Muscle of leg (tissue), 11 donors: Measurements from ENCODE around the gene RB1. TPM values are rescaled to one million over a fixed set of nuclear protein-coding genes. Genes with fewer than 3 reads are reported as not detected.
A peak's percentile ranks its signal among the peaks of the same experiment; 100 is the strongest.

Source experiments
- DNase-seq: peaks from one replicate; pipeline ENCODE4 v3.0.0; 2013
- H3K27ac ChIP-seq: one replicate; pipeline ENCODE4 v1.5.1; 2013; ENCODE audit warnings: mild to moderate bottlenecking, low read length, control low read depth
- H3K27me3 ChIP-seq: one replicate; pipeline ENCODE4 v1.6.1; 2013; ENCODE audit warnings: low read length; ENCODE audit not compliant: control insufficient read depth, insufficient read depth
- H3K36me3 ChIP-seq: one replicate; pipeline ENCODE4 v1.6.1; 2013; ENCODE audit warnings: low read length; ENCODE audit not compliant: control insufficient read depth, insufficient read depth
- H3K4me1 ChIP-seq: one replicate; pipeline ENCODE4 v1.6.1; 2013; ENCODE audit warnings: low read length; ENCODE audit not compliant: control insufficient read depth, insufficient read depth
- H3K4me3 ChIP-seq: one replicate; pipeline ENCODE4 v1.5.1; 2013; ENCODE audit warnings: low read length, control low read depth
- H3K9me3 ChIP-seq: replicated peaks from 2 replicates; pipeline ENCODE4 v1.6.1; 2013; ENCODE audit warnings: low read depth, low read length; ENCODE audit not compliant: control insufficient read depth
- WGBS: methylation state at CpG from one replicate; pipeline ENCODE4 v1.1.5; 2013; ENCODE audit warnings: missing lambda C conversion rate; ENCODE audit not compliant: insufficient coverage; 5-methylcytosine and 5-hydroxymethylcytosine counted together
- polyA plus RNA-seq, 8 donors: library from polyadenylated mRNA; unstranded; fragments of 120-200 nt; gene quantifications; one replicate each; pipeline versions ENCODE4 v1.2.1 to v1.2.3, GENCODE V29; 2013; ENCODE audit warnings: inconsistent platforms in 1 of 8, low replicate concordance in 1 of 8; ENCODE audit not compliant: insufficient read length in 8 of 8, insufficient read depth in 1 of 8
- total RNA-seq: library from RNA; stranded (reverse); fragments of 120-200 nt; gene quantifications from one replicate; pipeline ENCODE4 v1.2.4, GENCODE V29; 2013

RB1 gene
- total and polyA plus RNA-seq, 9 donors, result 45.0 to 60.3 (median 51.8) TPM

DNA sequence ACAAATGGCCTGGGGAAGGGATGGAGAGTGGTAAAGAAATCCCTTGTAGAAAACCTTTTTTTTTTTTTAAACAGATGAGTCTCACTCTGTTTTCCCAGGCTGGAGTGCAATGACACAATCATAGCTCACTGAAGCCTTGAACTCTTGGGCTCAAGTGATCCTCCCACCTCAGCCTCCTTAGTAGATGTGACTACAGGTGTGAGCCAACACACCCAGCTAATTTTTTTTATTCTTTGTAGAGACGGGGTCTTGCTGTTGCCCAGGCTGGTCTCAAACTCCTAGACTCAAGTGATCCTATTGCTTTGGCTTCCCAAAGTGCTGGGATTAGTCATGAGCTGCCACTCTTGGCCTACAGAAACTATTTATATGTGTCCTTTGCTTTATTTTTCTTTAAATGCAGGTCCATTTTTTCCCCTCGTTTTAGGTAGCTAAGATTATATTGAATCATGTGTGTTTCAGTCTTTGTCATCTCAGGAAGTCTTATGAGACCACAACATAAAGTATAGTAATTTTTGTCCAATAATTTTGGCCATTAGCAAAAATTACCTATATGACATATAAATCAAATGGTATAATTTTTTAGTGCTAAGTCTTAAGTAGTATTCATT lies 98.9 kb downstream of the RB1 start:
- DNase-seq, result no peak
- WGBS, result no CpG with 5 or more reads among the region's 2 CpGs
- Histone ChIP-seq H3K36me3 (peaks cover 12% of the 10 kb centered on the region), H3K4me1 (no peaks in the 10 kb centered on the region), H3K9me3 (no peaks in the 10 kb centered on the region), H3K27me3 (no peaks in the 10 kb centered on the region), H3K27ac (no peak overlapping the region), H3K4me3 (no peak overlapping the region)

GRCh38 chr13:48403151-48403631 lies 99.6 kb downstream of the RB1 start:
- no peaks in the 10 kb centered on the region for H3K9me3 ChIP-seq
- no peak overlapping the region for H3K4me3 ChIP-seq
- DNase-seq, result no peak
- WGBS, result no CpG with 5 or more reads among the region's 2 CpGs
- peaks cover 12% of the 10 kb centered on the region for H3K36me3 ChIP-seq
- H3K27me3 ChIP-seq, result no peaks in the 10 kb centered on the region
- peak overlapping the region; percentile 57 for H3K27ac ChIP-seq
- H3K4me1 ChIP-seq, result no peaks in the 10 kb centered on the region

GRCh38 chr13:48403913-48404312 lies 100.4 kb downstream of the RB1 start:
- Histone ChIP-seq H3K27ac (peak overlapping the region; percentile 37), H3K9me3 (no peaks in the 10 kb centered on the region), H3K27me3 (no peaks in the 10 kb centered on the region), H3K4me1 (no peaks in the 10 kb centered on the region), H3K4me3 (no peak overlapping the region), H3K36me3 (peaks cover 12% of the 10 kb centered on the region)
- WGBS, result no CpG with 5 or more reads among the region's 8 CpGs
- DNase-seq, result no peak

GRCh38 chr13:48404952-48405351 lies 101.4 kb downstream of the RB1 start:
- no peak for DNase-seq
- H3K27ac ChIP-seq, result no peak overlapping the region
- H3K36me3 ChIP-seq, result peaks cover 12% of the 10 kb centered on the region
- no peak overlapping the region for H3K4me3 ChIP-seq
- WGBS, result no CpG with 5 or more reads among the region's 1 CpG
- no peaks in the 10 kb centered on the region for H3K4me1 ChIP-seq
- no peaks in the 10 kb centered on the region for H3K27me3 ChIP-seq
- no peaks in the 10 kb centered on the region for H3K9me3 ChIP-seq

GRCh38 chr13:48405875-48406274 lies 102.3 kb downstream of the RB1 start:
- Histone ChIP-seq H3K4me1 (no peaks in the 10 kb centered on the region), H3K27ac (no peak overlapping the region), H3K4me3 (no peak overlapping the region)

GRCh38 chr13:48410199-48410598 lies 106.6 kb downstream of the RB1 start:
- WGBS, result no CpG with 5 or more reads among the region's 5 CpGs
- Histone ChIP-seq H3K4me1 (no peaks in the 10 kb centered on the region), H3K9me3 (no peaks in the 10 kb centered on the region), H3K36me3 (peaks cover 2% of the 10 kb centered on the region), H3K27me3 (no peaks in the 10 kb centered on the region), H3K4me3 (peak overlapping the region; percentile 24), H3K27ac (peak overlapping the region; percentile 45)
- no peak for DNase-seq

More at GRCh38 chr13:48405875-48406274, 102.3 kb downstream of the RB1 start:
- no peaks in the 10 kb centered on the region for H3K27me3 ChIP-seq
- no peaks in the 10 kb centered on the region for H3K9me3 ChIP-seq
- no peak for DNase-seq
- H3K36me3 ChIP-seq, result peaks cover 12% of the 10 kb centered on the region

DNA sequence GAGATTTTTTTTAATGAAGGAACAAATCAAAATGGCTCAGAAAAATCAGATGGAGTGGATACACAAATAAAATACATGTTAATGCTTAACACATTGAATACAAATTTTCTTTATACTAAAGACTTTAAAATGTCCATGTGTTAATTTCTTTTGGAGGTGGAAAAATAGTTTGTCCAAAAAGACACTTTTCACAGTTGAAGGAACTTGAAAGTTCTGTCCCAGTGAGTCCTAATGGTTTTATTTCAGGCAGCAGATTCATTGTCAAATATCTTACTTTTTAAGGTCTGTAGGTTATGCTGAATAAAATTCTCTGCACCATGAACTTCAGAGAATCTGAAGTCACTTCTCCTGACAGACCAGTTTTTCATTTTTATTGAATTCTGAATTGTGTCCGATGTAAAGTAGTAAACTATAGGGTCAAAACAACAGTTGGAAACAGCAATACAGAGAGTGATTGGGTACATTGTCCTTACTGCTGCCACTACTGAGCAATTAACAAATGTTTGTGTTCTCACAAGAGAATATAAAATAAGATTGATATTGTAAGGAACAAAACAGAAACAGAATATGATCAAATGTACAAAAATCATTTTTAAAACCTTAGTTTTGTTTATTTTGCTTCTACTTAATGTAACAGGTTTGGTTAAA lies 107.7 kb downstream of the RB1 start:
- H3K4me3 ChIP-seq, result peak overlapping the region; percentile 47
- peaks cover 6% of the 10 kb centered on the region for H3K36me3 ChIP-seq
- H3K4me1 ChIP-seq, result no peaks in the 10 kb centered on the region
- DNase-seq, result no peak
- peak overlapping the region; percentile 89 for H3K27ac ChIP-seq
- H3K9me3 ChIP-seq, result no peaks in the 10 kb centered on the region
- no peaks in the 10 kb centered on the region for H3K27me3 ChIP-seq
- WGBS, result no CpG with 5 or more reads among the region's 1 CpG

DNA sequence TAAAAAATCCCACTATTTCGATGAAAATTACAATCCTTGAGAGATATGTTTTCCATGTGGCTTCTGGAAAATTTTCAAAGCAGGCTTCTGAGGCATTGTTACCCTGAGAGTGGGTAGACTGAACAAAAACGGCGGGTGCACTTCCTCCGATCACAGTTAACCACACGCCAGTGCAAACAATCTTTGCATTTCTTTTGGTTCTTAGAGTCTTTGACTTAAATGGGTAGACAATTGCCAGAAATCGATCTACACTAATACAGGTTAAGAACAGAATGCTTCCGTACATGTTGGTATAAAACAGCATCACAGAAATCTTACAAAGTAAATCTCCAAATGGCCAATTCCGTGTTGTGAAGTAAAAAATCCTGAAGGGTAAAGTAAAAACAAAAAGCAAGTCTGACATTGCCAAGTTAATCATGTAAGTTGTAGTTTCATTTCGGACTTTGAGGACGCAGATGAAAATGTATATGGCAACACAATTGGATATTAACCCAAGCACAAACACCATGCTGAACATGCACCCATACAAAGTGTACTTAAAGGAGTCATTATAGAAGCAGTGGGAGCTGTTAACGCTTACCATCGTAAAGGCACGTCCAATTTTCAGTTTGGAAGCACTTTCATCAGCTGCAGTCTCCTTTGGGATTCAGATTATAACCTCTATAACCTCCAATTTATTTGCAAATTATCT lies 108.4 kb downstream of the RB1 start:
- H3K9me3 ChIP-seq, result no peaks in the 10 kb centered on the region
- no CpG with 5 or more reads among the region's 13 CpGs for WGBS
- peak overlapping the region; percentile 47 for H3K4me3 ChIP-seq
- H3K4me1 ChIP-seq, result no peaks in the 10 kb centered on the region
- peak; percentile 69 for DNase-seq
- no peaks in the 10 kb centered on the region for H3K27me3 ChIP-seq
- H3K36me3 ChIP-seq, result peaks cover 5% of the 10 kb centered on the region
- H3K27ac ChIP-seq, result peak overlapping the region; percentile 89

DNA sequence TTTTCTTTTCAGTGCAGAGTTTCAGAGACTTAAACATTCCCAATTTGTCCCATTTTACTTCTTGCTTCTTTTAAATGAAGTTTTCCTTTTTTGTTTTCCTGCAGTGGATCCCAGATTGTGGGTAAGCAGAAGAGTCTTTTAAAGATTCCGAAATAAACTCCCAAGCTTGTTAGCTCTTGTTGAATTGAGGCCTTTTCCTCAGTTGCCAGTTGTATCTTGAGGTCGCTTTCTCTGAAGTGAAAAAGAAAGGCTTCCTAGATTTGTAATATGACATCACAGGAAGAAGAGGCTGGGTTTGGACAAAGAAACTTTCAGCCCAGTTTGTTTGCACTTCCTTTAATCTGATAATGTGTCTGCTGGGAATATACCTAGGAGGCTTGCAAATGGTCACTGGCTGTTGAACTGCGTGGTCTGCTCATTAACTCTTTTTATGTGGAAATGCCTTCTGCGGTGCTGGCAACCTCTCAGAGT lies 109.4 kb downstream of the RB1 start, which contains the start of gene LPAR6:
Gene LPAR6 (minus strand): TSS at position 233 of the 471 bp plus-strand sequence. CDS start 690 bp downstream, outside the sequence.
- peaks cover 5% of the 10 kb centered on the region for H3K36me3 ChIP-seq
- no peaks in the 10 kb centered on the region for H3K4me1 ChIP-seq
- H3K27me3 ChIP-seq, result no peaks in the 10 kb centered on the region
- H3K27ac ChIP-seq, result peak within 1 kb of the TSS; percentile 89
- no peaks in the 10 kb centered on the region for H3K9me3 ChIP-seq
- DNase-seq, result peak; percentile 95
- WGBS, result no CpG with 5 or more reads among the region's 4 CpGs
- peak within 1 kb of the TSS; percentile 47 for H3K4me3 ChIP-seq

GRCh38 chr13:48414501-48414900 lies 111.0 kb downstream of the RB1 start:
- Histone ChIP-seq H3K36me3 (peaks cover 5% of the 10 kb centered on the region), H3K27ac (no peak overlapping the region), H3K9me3 (no peaks in the 10 kb centered on the region), H3K4me3 (no peak overlapping the region), H3K27me3 (no peaks in the 10 kb centered on the region), H3K4me1 (no peaks in the 10 kb centered on the region)
- DNase-seq, result no peak
